ENCODE results near the gene MAN1C1. TPM values are rescaled to one million over a fixed set of nuclear protein-coding genes. Genes with fewer than 3 reads are reported as not detected.

Gene MAN1C1
- total RNA-seq: 14.7 TPM

GRCh38 chr1:25616095-25616986, at the start of gene MAN1C1:
Gene MAN1C1 (plus strand): TSS chr1:25616791. CDS start chr1:25617798, 1,007 bp downstream.

GRCh38 chr1:25799935-25800702, 183.5 kb downstream of the MAN1C1 start, which contains the start of gene SELENON:
Gene SELENON (plus strand): TSS chr1:25800193. CDS start chr1:25800231, 38 bp downstream.

GRCh38 chr1:25819491-25820246, 203.1 kb downstream of the MAN1C1 start, which contains the start of gene MTFR1L:
Gene MTFR1L (plus strand): TSS chr1:25819954. CDS start chr1:25823105, 3,151 bp downstream.

Other genes starting within 250 kb of the MAN1C1 start
- not detected for gene RHCE, start 196.0 kb upstream of the MAN1C1 start, total RNA-seq
- 73.2 TPM for gene MACO1, start 185.9 kb upstream of the MAN1C1 start, total RNA-seq
- 1.3 TPM for gene LDLRAP1, start 73.2 kb upstream of the MAN1C1 start, total RNA-seq
- 20.7 TPM for gene SELENON, start 183.4 kb downstream of the MAN1C1 start, total RNA-seq
- 44.4 TPM for gene MTFR1L, start 203.2 kb downstream of the MAN1C1 start, total RNA-seq
- gene AUNIP, start 242.7 kb downstream of the MAN1C1 start, total RNA-seq: 1.3 TPM

Data from parietal lobe (tissue), 1 donor.